ENCODE data around the gene ZCCHC4. TPM values are rescaled to one million over a fixed set of nuclear protein-coding genes. Genes with fewer than 3 reads are reported as not detected.

The ZCCHC4 gene
- total RNA-seq, 1 donor from 2014 or later = 7.0 TPM

GRCh38 chr4:25310066-25310802 lies 2.3 kb upstream of the ZCCHC4 start:
- Histone ChIP-seq H3K36me3 (ENCODE audit: control insufficient read depth, insufficient read depth, low read length) (no peaks in the 10 kb centered on the region), H3K27me3 (ENCODE audit: control insufficient read depth, insufficient read depth, low read length) (no peaks in the 10 kb centered on the region), H3K4me3 (ENCODE audit: low read depth, low read length) (no peak overlapping the region)
- TF ChIP-seq CTCF (IDR thresholded peaks at IDR 0.05; ENCODE audit: insufficient read depth, low read length, poor library complexity, severe bottlenecking) = no peak
- DNase-seq (ENCODE audit: low read depth) = no peak

- no peak for DNase-seq (ENCODE audit: low read depth)
- Histone ChIP-seq H3K36me3 (ENCODE audit: control insufficient read depth, insufficient read depth, low read length) (no peaks in the 10 kb centered on the region), H3K27me3 (ENCODE audit: control insufficient read depth, insufficient read depth, low read length) (no peaks in the 10 kb centered on the region), H3K4me3 (ENCODE audit: low read depth, low read length) (no peak overlapping the region)
- no peak for TF ChIP-seq CTCF (IDR thresholded peaks at IDR 0.05; ENCODE audit: insufficient read depth, low read length, poor library complexity, severe bottlenecking)
Measured at GRCh38 chr4:25310803-25311166, 1.8 kb upstream of the ZCCHC4 start.

- Histone ChIP-seq H3K27me3 (ENCODE audit: control insufficient read depth, insufficient read depth, low read length) (no peaks in the 10 kb centered on the region), H3K36me3 (ENCODE audit: control insufficient read depth, insufficient read depth, low read length) (no peaks in the 10 kb centered on the region), H3K4me3 (ENCODE audit: low read depth, low read length) (peak overlapping the region; percentile 93)
- no peak for DNase-seq (ENCODE audit: low read depth)
- no peak for TF ChIP-seq CTCF (IDR thresholded peaks at IDR 0.05; ENCODE audit: insufficient read depth, low read length, poor library complexity, severe bottlenecking)
Measured at GRCh38 chr4:25313201-25313895, 774 bp downstream of the ZCCHC4 start.

GRCh38 chr4:25320336-25320735 lies 7.8 kb downstream of the ZCCHC4 start:
- no peaks in the 10 kb centered on the region for H3K27me3 ChIP-seq (ENCODE audit: control insufficient read depth, insufficient read depth, low read length)
- H3K4me3 ChIP-seq (ENCODE audit: low read depth, low read length) = no peak overlapping the region
- DNase-seq (ENCODE audit: low read depth) = no peak
- H3K36me3 ChIP-seq (ENCODE audit: control insufficient read depth, insufficient read depth, low read length) = no peaks in the 10 kb centered on the region
- TF ChIP-seq CTCF (IDR thresholded peaks at IDR 0.05; ENCODE audit: insufficient read depth, low read length, poor library complexity, severe bottlenecking) = no peak

GRCh38 chr4:25320773-25321172 lies 8.2 kb downstream of the ZCCHC4 start:
- peak; percentile 86 for DNase-seq (ENCODE audit: low read depth)
- H3K4me3 ChIP-seq (ENCODE audit: low read depth, low read length) = no peak overlapping the region
- no peaks in the 10 kb centered on the region for H3K27me3 ChIP-seq (ENCODE audit: control insufficient read depth, insufficient read depth, low read length)
- TF ChIP-seq CTCF (IDR thresholded peaks at IDR 0.05; ENCODE audit: insufficient read depth, low read length, poor library complexity, severe bottlenecking) = no peak
- H3K36me3 ChIP-seq (ENCODE audit: control insufficient read depth, insufficient read depth, low read length) = no peaks in the 10 kb centered on the region

All from kidney epithelial cell (primary cell).